GM19043 (cell line): ENCODE measurements around the gene EHD1.

Source experiments
- ATAC-seq: cut with Tn5 transposase; IDR thresholded peaks from one replicate; pipeline ENCODE4 v1.9.1; 2021; ENCODE audit warnings: low read depth; ENCODE audit not compliant: unreplicated experiment

Gene EHD1

DNA sequence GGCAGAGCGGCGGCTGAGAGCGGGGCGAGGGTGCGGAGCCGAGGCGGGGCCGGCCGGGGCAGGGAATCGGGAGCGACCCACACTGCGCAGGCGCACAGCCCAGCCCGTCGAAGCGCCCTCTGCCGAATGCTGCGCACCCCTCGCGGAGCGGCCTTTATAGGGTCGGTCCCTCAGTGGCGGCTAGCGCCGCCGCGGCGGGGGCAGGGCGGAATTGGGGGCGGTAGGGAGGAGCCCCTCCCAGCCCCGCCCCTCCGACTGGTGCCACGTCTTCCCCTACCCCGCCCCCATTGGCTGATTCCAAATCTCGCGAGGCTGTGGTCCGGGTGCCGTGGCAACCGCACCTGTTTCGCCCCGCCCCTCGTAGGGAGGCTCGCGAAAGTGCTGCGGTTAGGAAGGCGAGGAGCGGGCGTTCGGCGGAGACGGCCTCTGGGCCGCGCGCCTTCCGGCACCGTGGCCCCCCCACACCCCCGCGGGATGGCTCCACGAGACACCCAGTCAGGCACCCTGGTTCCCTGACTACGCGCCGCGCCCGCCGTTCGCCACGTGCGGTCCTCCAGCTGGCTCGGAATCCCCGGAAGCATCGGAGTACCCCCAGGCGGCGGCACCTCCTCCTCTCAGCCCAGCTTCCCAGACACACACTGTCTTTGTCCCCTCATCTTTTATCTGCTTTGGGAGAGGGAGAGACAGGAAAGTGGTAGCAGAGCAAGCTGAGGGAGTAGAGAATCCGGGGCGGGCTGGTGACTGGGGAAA, at the start of gene EHD1:
EHD1 (minus strand) TSS at position 128 of the 750 bp plus-strand sequence. CDS start 157 bp downstream, outside the sequence.
- ATAC-seq = peak; percentile 65

DNA sequence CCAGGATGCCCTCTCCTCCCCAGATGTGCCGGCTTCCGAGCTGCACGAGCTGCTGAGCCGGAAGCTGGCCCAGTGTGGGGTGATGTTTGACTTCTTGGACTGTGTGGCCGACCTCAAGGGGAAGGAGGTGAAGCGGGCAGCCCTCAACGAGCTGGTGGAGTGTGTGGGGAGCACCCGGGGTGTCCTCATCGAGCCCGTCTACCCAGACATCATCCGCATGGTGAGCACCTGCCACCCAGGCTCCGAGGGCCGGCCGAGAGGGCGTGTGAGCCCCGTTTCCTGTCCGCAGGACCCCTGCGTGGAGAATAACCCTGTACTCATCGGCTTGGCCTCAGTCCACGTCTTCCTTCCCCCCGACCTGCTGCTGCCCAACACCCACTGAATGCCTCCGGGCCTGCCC, 48.3 kb upstream of the EHD1 start:
- no peak for ATAC-seq

DNA sequence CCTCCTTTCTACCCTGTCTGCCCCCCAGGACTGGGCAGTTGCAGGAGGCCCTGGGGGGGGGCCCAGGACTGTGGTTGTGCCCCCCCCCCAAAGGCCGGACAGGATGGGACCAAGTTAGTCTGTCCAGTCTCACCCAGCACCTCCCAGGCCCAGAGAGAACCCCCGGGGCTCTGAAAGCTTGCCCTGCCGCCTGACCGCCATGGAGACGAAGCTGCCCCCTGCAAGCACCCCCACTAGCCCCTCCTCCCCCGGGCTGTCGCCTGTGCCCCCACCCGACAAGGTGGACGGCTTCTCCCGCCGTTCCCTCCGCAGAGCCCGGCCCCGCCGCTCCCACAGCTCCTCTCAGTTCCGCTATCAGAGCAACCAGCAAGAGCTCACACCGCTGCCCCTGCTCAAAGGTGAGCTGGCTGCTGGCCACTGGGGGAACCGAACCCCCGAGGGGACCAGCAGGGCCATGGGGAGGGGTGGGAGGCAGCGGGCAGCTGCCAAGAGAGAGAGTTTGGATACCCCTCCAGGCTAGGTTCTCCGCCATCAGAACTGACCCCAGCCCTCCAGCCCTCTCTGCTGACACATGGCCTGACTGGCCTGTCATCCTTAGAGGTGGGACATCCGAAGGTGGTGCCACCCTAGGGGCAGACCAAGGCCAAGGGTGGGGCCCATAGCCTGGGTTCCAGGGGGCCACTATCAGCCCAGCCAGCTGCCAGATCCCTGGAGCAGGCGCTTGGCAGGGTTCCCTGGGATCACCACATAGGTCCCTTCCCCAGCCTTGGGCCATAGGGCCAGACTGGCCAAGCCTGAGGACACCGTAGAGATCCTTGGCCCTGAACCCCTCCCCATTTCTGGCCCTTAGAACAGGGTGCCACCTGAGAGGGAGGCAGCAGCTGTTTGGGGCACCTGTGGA, 47.4 kb upstream of the EHD1 start:
- no peak for ATAC-seq

DNA sequence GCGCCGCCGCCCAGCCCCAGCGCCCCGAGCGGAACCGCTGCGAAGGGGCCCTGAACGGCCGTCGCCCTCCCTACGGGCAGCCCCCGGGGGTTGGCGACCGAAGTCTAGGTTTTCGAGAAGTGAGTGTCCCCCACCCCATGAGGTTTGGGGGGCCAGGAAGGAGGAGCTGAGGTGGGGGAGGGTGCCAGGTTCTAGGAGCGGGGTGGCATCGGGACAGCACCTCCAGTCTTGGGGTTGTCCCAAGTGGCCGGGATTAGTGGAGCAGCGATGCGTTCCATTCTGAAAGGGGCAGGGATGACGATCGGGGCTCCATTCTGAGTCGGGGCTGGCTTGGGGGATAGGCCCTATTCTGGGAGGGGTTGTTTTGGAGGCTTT, 46.5 kb upstream of the EHD1 start:
- no peak for ATAC-seq

DNA sequence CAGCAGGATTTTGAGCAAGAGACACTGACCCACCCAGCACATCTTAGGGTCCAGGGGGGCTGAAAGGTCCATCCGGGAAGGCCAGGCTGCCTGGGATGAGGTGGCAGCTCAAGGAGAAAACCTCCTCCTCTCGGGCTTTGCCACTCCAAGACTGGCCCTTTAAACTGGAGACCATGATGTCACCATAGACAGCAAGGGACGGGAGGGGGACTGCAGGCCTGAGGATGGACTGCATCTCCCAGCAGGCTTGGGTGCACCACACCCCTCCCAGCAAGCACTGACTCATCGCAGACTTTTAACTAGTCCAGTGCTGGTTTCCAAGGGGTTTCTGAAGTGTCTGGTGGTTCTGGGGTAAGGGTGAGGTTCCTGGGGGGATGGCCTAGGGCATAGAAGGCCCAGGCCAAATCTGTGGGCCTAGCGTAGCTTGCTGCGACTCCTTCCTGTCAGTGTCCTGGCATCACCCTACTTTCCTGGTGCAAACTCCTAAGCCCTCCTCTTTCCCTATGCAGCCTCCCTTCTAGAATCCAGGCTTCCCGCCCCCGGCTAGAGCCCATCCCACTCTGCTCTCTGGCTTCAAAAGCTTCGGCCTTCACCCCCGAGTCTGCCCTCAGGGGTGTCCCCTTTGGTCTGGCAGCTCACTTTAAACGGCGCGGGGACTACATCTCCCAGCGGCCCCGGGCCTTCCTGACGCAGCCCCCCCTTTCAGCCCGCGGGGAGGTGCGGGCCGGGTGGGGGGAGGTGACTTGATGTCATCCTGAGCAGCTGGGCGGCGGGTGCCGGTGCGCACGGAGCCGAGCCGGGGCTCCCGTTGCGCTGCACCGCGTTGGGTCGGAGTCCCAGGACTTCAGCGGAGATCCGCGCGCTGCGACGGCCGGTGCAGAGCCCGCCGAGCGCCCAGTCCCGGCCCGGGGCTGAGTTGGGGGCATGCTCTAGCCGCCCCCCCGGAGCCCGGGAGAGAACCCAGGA, 45.8 kb upstream of the EHD1 start, which contains the start of gene PPP2R5B:
PPP2R5B (plus strand) TSS at position 746 of the 966 bp plus-strand sequence. CDS start 1,046 bp downstream, outside the sequence.
- ATAC-seq = peak; percentile 85

DNA sequence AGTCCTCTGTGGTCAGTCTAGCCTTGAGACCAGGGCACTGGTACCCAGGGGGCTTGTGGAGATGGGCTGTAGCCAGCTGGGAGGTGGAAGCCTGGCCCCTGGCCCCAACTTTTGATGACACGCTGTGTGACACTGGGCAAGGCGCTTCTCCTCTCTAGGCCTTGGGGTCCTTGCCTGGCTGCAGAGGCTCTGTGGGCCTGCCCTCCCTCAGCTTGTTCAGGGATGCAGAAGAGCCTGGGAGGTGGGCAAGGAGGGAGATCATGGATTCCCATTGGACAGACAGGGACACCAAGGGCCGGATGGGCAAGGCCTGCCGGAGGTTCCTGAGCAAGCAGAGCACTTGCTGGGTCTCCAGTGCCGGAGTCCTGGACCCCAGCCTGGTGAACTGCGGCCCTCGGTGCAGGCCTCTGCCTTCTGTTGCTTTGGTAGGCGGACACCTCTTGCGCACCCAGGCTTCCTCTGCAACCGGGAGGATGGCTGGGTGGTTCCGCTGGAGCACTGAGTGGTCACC, 44.8 kb upstream of the EHD1 start:
- no peak for ATAC-seq

DNA sequence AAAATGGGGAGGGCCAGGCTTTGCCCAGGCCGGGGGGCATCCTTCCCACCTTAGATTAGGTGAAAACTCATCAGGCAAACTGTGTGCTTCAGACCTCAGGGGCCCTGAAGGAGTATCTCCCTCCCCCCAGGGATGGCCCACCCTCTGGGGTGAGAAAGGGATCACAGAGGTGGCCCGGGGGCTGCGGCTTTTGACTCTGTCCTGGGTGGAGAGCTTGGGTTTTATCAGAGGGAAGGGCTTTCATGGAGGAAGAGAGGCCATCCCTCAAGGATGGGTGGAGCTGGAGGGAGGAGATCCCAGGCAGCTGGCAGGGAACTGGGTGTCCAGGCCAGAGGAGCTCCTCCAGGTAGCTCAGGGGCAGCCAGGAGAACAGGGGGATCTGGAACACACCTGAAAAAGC, 43.0 kb upstream of the EHD1 start:
- ATAC-seq = no peak

DNA sequence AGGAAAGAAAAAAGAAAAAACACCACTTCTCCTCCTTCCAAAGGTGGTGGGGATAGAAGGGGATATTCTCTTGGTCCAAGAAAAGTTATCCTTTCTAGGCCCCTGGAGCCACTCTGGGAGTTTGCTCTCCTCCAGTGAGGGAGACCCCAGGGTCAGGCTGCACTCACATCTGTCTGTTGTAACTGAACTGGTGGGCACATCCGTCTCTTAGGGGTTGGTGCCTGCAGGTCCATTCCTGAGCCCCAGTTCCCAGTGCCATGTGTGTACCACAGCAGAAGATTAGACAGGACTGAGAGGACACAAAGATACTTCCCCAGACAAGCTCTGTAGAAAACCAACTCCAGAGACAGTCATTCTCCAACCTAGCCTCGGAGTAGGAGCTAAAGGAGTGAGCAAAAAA, 41.7 kb upstream of the EHD1 start:
- ATAC-seq = no peak

DNA sequence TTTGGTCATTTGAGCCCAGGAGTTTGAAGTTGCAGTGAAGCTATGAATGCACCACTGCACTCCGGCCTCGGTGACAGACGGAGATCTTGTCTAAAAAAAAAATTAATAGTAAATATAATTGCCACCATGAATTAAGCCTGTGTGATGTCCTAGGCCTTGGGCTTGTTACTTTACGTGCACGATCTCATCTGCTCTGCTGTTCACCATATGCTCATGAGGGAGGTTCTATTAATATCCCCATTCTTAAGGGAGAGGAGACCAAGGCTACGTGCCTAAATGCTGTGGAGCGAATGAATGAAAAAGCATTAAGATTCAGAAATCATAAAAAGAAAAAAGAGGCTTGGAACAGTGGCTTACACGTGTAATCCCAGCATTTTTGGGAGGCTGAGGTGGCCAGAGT, 41.2 kb upstream of the EHD1 start:
- ATAC-seq = no peak

DNA sequence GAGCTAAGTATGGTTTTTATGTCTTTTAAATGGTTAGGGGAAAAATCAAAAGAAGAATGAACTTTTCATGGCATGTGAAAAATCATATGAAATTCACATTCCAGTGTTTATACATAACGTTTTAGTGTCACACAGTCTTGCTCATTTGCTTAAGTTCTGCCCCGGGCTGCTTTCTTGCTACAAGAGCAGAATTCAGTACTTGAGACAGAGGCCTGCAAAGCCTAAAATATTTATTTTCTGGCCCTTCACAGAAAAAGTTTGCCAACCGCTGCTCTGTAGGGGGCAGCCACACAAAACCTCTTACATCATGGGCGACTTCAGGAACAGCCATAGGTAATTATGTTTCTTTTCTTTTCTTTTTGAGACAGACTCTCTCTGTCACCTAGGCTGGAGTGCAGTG, 39.6 kb upstream of the EHD1 start:
- ATAC-seq = no peak

DNA sequence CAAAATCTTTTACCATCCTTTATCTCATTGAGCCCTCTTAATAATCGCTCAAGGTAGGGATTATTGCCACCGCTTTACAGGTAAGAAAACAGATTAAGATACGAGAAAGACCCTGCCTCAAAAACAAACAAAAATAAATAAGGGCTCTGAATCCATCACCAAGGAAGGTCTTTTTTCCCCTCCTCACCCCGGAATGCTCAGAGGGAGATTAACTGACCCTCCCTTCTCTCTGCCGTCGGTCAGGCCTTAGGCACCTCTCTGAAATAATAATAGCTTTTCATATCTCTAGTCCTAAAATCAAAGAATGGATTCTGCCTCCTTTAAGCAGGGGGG, 39.2 kb upstream of the EHD1 start:
- ATAC-seq = no peak

DNA sequence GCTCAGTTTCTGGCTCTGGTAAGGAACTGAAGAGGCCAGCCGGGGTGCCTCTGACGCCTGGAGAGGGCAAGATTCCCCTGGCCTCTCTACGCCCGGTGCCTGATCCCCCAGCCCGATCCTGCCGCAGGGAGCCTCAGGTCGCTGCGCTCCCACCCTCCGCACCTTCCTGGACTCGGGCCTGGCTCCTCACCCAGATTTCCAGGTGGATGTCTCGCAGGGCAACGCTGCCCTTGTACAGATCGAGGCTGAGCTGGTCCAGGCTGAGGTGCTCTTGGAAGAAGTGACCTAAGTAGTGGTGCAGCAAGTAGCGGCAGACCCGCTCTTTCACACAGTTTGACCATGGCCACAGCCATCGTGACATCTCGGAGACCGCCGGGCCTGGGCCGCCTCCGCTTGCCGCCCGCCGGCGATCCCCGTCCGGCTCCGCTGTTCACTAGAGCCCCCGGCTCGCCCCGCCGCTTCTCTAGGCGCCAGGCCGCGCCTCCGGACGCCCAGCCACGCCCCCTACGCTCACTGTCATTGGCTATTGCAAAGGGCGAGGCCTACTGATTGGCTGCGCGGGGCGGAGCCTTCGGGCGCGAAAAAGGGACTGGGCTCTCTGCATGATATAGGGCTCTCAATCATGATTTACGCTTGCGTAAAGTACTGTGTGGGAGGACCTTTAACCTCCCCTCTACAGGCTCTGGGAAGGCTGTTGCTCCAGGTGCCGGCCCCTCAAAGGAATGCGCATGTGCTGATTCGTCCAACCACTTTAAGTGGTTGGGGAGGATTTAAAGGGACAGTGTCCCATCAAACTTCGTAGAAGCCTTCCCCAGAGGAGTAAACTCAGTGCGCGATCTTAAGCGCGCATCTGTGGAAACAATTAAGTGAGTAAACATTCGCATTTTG, 38.6 kb upstream of the EHD1 start, which contains the start of gene ATG2A:
ATG2A (minus strand) TSS at position 435 of the 888 bp plus-strand sequence; CDS start at position 361, 74 bp downstream.
- peak; percentile 92 for ATAC-seq

DNA sequence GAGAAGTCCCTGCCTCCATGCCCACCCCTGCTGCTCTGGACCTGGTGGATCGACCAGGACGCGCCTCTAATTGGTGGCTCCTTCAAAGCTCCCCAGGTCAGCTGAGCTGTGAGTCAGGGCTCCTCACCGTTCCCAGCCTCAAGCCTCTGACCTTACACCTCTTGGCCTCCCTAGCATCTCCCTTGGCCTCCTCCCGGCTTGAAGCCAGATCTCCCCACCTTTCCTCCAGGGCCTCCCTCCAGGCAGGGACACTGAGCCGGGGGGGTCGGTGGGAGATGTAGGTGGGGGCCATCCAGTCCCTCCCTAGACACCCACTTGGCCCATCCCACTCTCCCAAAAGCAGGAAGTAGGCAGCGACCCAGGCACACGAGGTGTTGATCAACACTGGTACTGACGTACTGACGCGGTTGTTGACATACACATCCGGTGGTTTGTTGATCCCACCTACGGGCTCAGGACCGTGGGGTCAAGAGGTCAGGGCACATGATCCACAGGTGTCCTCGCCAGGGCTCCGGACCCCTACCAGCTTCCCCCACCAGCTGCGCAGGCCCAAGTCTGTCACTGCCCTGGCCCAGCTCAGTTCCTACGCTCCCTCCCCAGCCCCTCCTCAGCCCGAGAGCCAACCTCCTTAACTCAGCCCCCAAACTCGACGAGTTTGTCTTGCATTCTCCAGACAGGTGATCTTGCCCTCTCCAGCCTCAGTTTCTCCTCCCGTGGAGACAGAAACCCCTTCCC, 37.8 kb upstream of the EHD1 start:
- ATAC-seq = no peak

DNA sequence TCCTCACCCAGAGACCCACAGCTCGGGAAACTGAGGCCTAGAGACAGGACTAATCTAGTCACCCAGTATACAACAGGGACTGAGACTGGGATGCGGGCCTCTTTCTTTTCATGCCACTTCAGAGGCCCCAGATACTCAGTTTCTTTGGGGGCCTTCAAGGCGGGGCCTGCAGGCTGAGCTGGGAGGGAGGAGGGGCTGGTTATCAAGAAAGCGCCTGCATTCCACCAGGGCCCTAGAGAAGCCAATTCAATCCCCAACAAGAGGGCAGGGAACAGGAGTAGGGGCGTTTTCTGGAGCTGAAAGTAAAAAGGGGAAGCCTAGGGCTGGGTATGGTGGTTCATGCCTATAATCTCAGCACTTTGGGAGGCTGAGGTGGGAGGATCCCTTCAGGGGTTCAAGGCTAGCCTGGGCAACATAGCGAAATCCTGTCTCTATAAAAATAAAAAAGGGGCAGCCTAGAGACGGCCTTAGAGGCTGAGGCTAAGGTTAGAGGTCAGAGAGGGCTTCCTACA, 37.0 kb upstream of the EHD1 start:
- no peak for ATAC-seq

DNA sequence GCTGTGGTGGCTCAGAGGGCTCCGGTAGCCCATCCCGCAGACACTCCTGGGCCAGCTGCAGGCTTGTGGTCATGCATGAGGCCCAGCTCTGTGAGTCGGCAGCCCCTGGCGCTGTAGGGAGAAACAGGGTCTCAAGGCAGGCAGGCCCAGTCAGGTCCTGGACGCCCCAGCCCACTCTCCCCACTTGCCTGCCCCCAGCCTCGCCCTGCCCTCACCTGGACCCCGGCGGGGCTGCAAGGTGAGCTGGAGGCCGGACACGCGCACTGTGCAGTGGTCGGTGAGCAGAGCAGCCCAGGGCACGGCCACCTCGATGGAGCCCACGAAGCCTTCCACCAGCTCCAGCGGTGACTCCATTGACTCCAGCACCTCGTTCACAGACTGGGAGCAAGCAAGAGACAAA, 35.7 kb upstream of the EHD1 start:
- no peak for ATAC-seq

DNA sequence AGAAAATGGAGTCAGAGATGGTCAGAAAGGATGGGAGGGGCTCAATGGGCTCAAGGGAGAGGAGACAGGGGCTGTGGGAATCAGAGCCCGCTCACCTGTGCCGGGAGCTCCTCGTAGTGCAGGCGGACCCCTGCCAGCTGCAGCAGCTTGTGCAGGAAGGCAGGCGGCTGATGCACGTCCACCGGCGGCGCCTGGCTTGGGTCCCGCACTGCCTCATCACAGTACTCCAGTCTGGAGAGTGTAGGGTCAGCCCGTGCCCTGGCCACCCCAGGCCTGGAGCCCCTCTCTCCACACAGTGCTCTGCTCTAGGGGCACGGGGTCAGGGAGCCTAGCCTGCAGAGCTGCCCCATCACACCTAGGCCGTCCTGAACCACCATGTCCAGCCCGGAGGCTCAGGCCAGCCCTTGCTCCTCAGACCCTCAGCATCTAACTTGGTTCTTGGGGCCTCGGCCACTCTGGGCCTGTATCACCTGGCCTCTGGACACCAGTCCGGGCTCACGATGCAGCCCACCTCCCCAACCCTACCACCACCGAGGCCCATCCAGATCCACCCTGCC, 34.8 kb upstream of the EHD1 start:
- no peak for ATAC-seq

DNA sequence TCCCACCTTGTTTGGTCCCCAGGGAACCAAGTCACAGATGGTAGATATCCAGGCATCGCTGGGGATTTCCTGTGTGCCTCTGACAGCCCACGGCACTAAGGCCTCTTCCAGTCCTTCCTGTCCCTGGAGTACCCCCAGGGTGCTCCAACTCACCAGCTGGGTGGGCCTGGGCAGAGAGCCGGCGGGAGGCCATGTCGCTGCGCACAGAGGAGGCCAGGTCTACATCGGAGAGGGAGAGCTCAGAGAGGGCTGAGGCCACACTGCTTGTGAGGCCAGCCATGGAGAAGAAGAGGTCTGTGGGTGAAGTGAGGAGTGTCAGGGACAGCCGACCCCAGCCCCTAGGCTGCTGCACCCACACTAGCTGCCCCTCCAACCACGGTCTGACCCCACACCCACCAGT, 33.3 kb upstream of the EHD1 start:
- no peak for ATAC-seq

DNA sequence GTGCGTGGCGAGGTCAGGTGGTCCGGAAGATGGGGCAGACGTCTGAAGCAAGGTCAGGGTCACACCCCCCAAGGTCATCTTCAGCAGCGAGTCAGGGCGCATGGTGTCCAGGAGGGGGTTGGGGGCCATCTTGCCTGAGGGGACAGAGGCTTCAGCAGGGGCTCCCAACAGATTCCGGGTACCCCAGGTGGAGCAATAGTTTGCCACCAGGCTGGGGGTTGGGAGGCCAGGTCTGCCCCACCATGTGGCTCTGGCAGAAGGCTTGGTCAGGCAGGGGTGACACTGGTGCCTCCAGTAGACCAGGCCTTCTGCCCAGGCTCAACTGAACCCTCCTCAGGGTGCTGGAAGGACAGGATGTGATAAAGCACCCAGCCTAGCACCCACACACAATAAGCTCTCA, 32.7 kb upstream of the EHD1 start:
- no peak for ATAC-seq
